MCF 10A (cell line): ENCODE results near the gene PHLDA2. TPM values are rescaled to one million over a fixed set of nuclear protein-coding genes. Genes with fewer than 3 reads are reported as not detected.
A peak's percentile ranks its signal among the peaks of the same experiment; 100 is the strongest.
"Not testable (repeated sequence)": the region's sequence is repeated elsewhere in the genome, so short reads cannot be mapped to it uniquely, and the experiment has no call there.

ENCODE experiments used
- BruUV-seq: library from RNA; stranded (reverse); fragments of 400-500 nt; replicated peaks from 2 replicates; lab custom pipeline; 2021; lab: Mats Ljungman, UMichigan
- CTCF ChIA-PET: fragments of 300-600 bp; sonication (Branson Sonifier 250); formaldehyde crosslinking; extraction: SDS; loops from one replicate; lab custom pipeline; 2021; ENCODE audit warnings: antibody characterized with exemption, inconsistent platforms; lab: Yijun Ruan, JAX
- POLR2A ChIA-PET: fragments of 300-600, 350-650 bp; sonication (Branson Sonifier 250); formaldehyde crosslinking; extraction: SDS; loops from one replicate; lab custom pipeline; 2020; ENCODE audit warnings: antibody characterized with exemption, inconsistent platforms; lab: Yijun Ruan, JAX
- DNase-seq: peaks from one replicate; pipeline ENCODE4 v3.0.0-alpha.2; 2018; ENCODE audit not compliant: unreplicated experiment
- H3K27ac Mint-ChIP-seq: one replicate; pipeline ENCODE4 v1.8.0; 2022; ENCODE audit warnings: mild to moderate bottlenecking, low read depth, mixed read lengths; ENCODE audit not compliant: unreplicated experiment
- H3K27me3 Mint-ChIP-seq: one replicate; pipeline ENCODE4 v1.8.0; 2022; ENCODE audit warnings: mixed read lengths; ENCODE audit not compliant: insufficient read depth, unreplicated experiment
- H3K36me3 Mint-ChIP-seq: one replicate; pipeline ENCODE4 v1.8.0; 2022; ENCODE audit warnings: mild to moderate bottlenecking, moderate library complexity, mixed read lengths; ENCODE audit not compliant: insufficient read depth, unreplicated experiment
- H3K4me1 Mint-ChIP-seq: one replicate; pipeline ENCODE4 v1.8.0; 2022; ENCODE audit warnings: mixed read lengths; ENCODE audit not compliant: insufficient read depth, unreplicated experiment
- H3K4me3 Mint-ChIP-seq: one replicate; pipeline ENCODE4 v1.8.0; 2022; ENCODE audit warnings: mild to moderate bottlenecking, moderate library complexity, mixed read lengths; ENCODE audit not compliant: unreplicated experiment
- H3K9me3 Mint-ChIP-seq: one replicate; pipeline ENCODE4 v1.8.0; 2022; ENCODE audit warnings: mixed read lengths; ENCODE audit not compliant: unreplicated experiment
- intact Hi-C: fragments of 100-400 bp; cut with micrococcal nuclease; formaldehyde crosslinking; loops from 2 replicates; pipeline ENCODE4 v1.14.1; 2022
- total RNA-seq: library from RNA; stranded (reverse); gene quantifications from 2 replicates; pipeline ENCODE4 v1.2.3, GENCODE V29; 2022
- TF ChIP-seq, protein P1 (sequence below): fragments of 200-600 bp; IDR thresholded peaks from one replicate; pipeline ENCODE4 v1.8.0; 2022; ENCODE audit warnings: antibody characterized with exemption, mild to moderate bottlenecking; ENCODE audit not compliant: unreplicated experiment

PHLDA2 gene
- total RNA-seq, 1 experiment from 2014 or later, result 135 TPM

DNA sequence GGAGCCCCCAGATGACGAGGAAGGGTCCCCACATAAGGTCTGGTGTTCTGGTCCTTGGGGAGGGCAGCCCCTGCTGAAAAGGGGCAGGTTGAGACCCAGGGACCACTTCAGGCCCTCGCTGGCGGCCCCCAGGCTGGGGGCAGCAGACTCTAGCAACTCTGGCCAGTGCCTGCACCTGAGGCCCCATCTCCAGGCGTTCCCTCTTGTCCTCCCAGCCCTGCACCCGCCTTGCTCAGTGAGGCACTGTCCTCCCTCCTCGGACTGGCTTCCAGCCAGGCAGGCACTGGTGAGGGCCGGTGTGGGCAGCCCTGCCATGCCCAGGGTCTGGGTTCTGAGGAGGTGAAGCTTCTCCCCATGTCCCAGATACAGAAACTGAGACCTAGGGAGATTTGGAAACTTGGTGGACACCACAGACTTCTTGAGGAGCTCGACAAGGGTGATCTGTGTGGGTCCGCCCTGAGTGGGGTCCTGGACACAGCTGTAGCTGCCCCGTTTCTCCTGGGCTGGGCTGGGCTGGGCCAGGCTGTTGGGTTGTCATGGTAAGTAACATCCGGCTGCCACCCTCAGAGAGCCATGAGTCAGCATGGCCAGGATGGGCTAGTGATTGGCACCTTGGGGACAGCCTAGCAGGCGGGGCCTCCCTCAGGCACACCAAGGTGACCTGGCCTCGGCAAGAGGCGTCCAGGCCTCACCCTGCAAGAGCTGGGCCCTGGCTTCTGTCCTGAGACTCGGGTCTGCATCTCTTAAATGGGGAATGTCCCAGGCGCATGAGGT is 11.1 kb upstream of the PHLDA2 start:
- H3K9me3 Mint-ChIP-seq, result peaks cover 19% of the 10 kb centered on the region
- intact Hi-C loops, result no loop called here
- BruUV-seq, result no TSS peak
- peak overlapping the region; percentile 35 for H3K27ac Mint-ChIP-seq
- TF ChIP-seq, protein P1, sequence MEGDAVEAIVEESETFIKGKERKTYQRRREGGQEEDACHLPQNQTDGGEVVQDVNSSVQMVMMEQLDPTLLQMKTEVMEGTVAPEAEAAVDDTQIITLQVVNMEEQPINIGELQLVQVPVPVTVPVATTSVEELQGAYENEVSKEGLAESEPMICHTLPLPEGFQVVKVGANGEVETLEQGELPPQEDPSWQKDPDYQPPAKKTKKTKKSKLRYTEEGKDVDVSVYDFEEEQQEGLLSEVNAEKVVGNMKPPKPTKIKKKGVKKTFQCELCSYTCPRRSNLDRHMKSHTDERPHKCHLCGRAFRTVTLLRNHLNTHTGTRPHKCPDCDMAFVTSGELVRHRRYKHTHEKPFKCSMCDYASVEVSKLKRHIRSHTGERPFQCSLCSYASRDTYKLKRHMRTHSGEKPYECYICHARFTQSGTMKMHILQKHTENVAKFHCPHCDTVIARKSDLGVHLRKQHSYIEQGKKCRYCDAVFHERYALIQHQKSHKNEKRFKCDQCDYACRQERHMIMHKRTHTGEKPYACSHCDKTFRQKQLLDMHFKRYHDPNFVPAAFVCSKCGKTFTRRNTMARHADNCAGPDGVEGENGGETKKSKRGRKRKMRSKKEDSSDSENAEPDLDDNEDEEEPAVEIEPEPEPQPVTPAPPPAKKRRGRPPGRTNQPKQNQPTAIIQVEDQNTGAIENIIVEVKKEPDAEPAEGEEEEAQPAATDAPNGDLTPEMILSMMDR, result no peak
- no peak overlapping the region for H3K4me3 Mint-ChIP-seq
- CTCF ChIA-PET, result interaction anchor here (0.6 to 1.7 kb wide), 3 partner anchors 13 to 52 kb away, joined by 3 to 7 read pairs (median 3); no protein-coding TSS in a partner anchor
- H3K27me3 Mint-ChIP-seq, result no peaks in the 10 kb centered on the region
- H3K4me1 Mint-ChIP-seq, result no peaks in the 10 kb centered on the region
- peaks cover 31% of the 10 kb centered on the region for H3K36me3 Mint-ChIP-seq
- peak; percentile 75 for DNase-seq
- POLR2A ChIA-PET, result interaction anchor here (0.8 to 1.6 kb wide), 2 partner anchors 10 to 13 kb away, joined by 3 to 5 read pairs; no protein-coding TSS in a partner anchor

DNA sequence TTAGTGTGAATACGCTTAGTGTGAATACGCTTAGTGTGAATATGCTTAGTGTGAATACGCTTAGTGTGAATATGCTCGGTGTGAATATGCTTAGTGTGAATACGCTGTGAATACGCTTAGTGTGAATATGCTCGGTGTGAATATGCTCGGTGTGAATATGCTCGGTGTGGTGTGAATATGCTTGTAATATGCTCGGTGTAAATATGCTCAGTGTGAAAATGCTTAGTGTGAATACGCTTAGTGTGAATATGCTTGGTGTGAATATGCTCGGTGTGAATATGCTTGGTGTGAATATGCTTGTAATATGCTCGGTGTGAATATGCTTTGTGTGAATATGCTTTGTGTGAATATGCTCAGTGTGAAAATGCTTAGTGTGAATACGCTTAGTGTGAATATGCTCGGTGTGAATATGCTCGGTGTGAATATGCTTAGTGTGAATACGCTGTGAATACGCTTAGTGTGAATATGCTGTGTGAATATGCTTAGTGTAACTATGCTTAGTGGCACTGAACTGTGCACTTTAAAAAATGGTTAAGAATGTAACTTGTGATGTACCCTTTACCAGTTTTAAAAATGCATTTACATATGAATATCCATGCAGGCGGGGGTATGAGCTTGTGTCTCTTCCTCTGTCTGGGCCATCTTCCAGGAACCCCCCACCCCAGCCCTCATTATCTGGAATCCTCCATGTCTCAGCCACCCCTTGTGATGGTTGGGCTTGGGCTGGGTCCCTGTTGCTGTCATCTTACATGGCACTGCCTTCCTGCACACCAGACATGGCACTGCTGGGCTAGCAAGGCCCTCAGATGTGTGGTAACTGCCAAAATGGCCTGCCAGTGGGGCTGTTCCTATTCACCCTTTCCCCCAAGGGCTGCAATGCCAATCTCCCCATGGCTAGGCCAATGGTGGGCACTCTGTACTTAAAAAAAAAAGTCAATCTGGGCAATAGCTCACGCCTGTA is 9.5 kb upstream of the PHLDA2 start:
- H3K27ac Mint-ChIP-seq, H3K4me1 Mint-ChIP-seq, POLR2A ChIA-PET, H3K27me3 Mint-ChIP-seq, intact Hi-C loops, H3K4me3 Mint-ChIP-seq, DNase-seq, BruUV-seq: not testable (repeated sequence)
- peaks cover 19% of the 10 kb centered on the region for H3K9me3 Mint-ChIP-seq
- CTCF ChIA-PET, result interaction anchor here (0.7 to 0.8 kb wide), 2 partner anchors 37 to 281 kb away, joined by 3 read pairs; no protein-coding TSS in a partner anchor
- H3K36me3 Mint-ChIP-seq, result peaks cover 23% of the 10 kb centered on the region

DNA sequence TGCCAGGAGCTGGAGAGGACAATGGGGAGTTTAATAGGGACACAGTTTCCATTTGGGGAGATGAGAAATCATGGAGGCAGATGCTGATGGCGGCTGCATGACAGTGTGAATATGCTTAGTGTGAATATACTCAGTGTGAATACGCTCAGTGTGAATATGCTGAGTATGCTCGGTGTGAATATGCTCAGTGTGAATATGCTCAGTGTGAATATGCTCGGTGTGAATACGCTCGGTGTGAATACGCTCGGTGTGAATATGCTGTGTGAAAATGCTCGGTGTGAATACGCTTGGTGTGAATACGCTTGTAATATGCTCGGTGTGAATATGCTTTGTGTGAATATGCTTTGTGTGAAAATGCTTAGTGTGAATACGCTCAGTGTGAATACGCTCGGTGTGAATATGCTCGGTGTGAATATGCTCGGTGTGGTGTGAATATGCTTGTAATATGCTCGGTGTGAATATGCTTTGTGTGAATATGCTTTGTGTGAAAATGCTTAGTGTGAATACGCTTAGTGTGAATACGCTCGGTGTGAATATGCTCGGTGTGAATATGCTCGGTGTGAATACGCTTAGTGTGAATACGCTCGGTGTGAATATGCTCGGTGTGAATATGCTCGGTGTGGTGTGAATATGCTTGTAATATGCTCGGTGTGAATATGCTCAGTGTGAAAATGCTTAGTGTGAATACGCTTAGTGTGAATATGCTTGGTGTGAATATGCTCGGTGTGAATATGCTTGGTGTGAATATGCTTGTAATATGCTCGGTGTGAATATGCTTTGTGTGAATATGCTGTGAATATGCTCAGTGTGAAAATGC is 8.6 kb upstream of the PHLDA2 start:
- CTCF ChIA-PET, BruUV-seq, DNase-seq, H3K27me3 Mint-ChIP-seq, intact Hi-C loops, H3K4me1 Mint-ChIP-seq, H3K27ac Mint-ChIP-seq, H3K4me3 Mint-ChIP-seq, POLR2A ChIA-PET: not testable (repeated sequence)
- peaks cover 17% of the 10 kb centered on the region for H3K36me3 Mint-ChIP-seq
- H3K9me3 Mint-ChIP-seq, result peaks cover 19% of the 10 kb centered on the region

DNA sequence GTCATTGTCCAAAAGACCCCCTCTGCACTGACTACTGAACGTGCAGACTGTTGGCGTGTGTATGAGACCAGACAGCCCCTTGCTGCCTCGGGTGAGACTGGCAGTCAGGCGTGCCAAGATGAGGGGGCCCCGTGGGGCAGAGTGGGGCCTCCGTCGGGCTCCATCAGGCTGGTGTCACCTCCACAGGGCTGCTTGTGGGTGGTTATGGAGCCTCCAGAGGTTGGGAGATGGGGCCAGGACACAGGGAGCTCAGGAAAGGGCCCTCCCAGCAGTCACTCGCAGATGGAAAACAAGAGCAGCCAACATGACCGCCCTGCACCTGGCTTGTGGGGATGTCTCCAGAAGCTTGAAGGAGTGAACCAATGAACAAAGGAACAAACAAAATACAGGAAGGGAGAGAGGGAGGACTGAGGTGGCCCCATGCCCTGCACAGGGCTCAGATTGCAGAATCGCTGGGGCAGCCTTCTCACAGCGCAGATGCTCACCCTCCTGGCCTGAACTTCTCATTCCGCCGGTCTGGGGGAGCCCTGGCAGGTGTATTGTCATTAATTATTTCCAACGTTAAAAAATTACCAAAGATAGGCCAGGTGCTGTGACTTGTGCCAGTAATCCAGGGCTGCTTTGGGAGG is 5.5 kb upstream of the PHLDA2 start:
- Mint-ChIP-seq H3K36me3 (peaks cover 17% of the 10 kb centered on the region), H3K27me3 (no peaks in the 10 kb centered on the region), H3K27ac (no peak overlapping the region), H3K4me3 (no peak overlapping the region), H3K9me3 (peaks cover 19% of the 10 kb centered on the region), H3K4me1 (peaks cover 11% of the 10 kb centered on the region)
- TF ChIP-seq, protein P1, result no peak
- ChIA-PET POLR2A (interaction anchor here (0.9 to 2.0 kb wide), 3 partner anchors 9 to 179 kb away, joined by 4 to 12 read pairs (median 10); a partner anchor contains a TSS), CTCF (interaction anchor here (1.9 kb wide), 1 partner anchor 23 kb away, joined by 4 read pairs; no protein-coding TSS in a partner anchor)
- DNase-seq, result no peak
- BruUV-seq, result no TSS peak
- intact Hi-C loops, result loop anchor here (5.0 kb wide), 1 partner anchor 58 kb away; the partner anchor contains the start of gene NAP1L4
